NCI-H226 (cell line): ENCODE measurements around the gene ZNF205.

ENCODE experiments used
- DNase-seq: peaks from one replicate; pipeline ENCODE4 v3.0.0-alpha.2; 2015

ZNF205 gene

DNA sequence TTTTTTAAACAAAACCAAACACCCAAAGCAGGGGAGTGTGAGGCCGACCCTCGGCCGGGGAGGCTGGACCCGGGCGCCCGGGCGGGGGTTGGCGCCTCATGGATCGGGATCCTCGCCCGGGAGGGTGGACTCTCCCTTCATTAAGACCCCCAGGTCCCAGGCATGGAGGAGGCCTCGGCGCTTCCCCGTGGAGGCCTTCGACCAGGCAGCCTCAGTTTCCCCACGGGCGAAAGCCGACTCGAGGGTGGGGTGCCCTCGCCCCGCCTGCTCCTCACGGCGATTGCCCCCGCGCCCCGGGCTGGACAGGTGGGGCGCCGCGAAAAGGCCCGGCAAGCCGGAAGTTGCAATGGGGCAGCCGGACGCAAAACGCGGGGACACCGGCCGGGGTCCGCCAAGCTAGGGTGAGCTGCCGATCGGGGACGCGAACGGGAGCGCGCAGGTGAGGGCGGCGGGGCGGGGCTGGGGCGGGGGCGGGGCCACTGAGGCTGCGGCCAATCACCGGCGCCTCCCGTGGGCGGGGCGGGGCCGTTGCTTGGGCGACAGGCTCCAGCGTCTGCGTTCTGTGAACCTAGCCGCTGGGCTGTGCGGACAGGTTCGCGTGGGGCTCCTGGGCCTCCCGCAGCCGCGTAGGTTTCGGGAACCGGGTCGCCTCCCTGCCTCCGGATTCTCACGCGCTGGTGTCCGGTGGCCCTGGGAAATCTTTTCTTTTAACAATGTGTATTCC, 6.0 kb upstream of the ZNF205 start:
- DNase-seq: peak; percentile 85

GRCh38 chr16:3112881-3113574, 642 bp downstream of the ZNF205 start:
- no peak for DNase-seq

- DNase-seq: no peak
Observed at GRCh38 chr16:3113765-3114479, 1.5 kb downstream of the ZNF205 start.

DNA sequence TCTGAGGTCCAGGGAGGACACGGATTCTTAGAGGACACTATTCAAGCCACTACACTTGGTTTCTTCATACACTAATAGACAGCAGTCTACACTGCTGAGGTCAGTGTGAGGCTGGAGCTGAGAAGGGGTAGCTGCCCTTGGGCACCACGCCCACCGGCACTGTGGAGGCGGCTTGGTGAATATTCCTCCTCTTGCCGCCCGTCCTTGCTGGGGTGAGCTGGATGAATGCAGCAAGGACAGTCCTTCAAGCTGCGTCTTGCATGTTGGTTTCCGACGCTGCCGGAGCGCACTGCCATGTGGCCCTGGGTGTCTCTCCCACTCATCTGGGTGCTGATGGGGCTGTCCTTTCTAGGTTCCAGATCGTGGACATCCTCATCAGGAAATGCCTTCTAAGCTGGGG, 2.6 kb downstream of the ZNF205 start:
- no peak for DNase-seq

DNA sequence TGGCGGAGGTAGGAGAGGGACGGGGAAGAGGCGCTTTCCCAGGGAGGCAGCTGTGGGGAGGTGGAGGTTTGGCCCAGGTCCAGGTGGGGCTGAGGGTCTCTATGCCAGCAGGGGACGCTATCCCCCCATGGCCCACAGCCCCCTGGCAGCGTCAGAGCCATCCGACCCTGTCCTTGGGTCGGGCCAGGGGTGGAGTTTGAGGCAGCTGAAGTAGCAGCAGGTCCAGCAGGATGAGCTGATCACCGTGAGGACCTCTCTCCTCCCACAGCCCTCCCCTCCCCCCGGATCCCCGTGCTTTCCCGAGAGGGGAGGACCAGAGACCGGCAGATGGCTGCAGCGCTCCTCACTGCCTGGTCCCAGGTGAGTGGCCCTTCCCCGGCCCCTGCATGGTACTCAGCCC, 3.2 kb downstream of the ZNF205 start:
- DNase-seq: no peak

DNA sequence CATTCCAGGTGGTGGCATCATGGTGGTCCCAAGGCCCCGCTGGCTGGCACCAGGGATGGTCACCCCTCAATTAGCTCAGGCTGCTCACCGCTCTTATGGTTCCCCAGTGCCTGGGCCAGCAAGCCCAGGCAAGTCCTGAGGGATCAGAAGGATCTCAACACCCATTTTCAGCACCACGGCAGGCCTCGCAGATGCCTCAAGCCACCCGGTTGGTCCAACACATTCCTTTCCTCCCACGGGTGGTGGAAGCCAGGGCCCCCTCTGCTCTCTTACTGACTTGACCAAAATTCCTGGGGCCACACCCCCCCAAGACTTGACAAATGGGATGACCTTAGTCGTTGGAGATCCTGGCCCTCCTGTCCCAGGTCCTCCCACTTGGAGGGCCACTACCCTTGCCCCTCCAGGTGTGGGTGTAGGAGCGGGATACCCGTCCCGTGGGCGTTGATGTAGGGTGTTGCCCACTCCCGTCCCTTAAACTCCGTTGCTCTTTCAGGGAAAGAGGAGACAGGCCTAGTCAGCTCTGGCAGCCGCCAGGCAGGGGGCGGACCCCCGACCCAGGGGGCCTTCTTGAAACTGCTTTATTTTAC, 5.9 kb downstream of the ZNF205 start:
- DNase-seq: no peak

GRCh38 chr16:3118846-3119245, 6.5 kb downstream of the ZNF205 start:
- DNase-seq: no peak

DNA sequence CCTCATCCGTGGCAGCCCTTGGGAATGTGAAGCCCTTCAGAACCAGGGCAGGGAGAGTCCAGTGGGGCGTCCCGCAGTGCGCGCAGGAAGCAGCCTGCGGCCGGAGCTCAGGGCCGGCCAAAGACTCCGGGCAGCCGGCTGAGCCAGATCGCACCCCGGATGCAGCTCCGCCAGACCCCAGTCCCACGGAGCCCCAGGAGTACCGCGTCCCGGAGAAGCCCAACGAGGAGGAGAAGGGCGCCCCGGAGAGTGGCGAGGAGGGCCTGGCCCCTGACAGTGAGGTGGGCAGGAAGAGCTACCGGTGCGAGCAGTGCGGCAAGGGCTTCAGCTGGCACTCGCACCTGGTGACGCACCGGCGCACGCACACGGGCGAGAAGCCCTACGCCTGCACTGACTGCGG, 6.9 kb downstream of the ZNF205 start:
- DNase-seq: no peak

DNA sequence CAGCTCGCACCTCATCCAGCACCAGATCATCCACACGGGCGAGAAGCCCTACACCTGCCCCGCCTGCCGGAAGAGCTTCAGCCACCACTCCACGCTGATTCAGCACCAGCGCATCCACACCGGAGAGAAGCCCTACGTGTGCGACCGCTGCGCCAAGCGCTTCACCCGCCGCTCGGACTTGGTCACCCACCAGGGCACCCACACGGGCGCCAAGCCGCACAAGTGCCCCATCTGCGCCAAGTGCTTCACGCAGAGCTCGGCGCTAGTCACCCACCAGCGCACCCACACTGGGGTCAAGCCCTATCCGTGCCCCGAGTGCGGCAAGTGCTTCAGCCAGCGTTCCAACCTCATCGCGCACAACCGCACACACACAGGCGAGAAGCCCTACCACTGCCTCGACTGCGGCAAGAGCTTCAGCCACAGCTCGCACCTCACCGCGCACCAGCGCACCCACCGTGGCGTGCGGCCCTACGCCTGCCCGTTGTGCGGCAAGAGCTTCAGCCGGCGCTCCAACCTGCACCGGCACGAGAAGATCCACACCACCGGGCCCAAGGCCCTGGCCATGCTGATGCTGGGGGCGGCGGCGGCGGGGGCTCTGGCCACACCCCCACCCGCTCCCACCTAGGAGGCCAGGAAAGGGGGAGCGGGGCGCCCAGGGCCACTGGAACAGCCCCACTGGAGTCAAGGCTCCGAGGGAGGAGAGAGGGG, 7.5 kb downstream of the ZNF205 start:
- DNase-seq: no peak

DNA sequence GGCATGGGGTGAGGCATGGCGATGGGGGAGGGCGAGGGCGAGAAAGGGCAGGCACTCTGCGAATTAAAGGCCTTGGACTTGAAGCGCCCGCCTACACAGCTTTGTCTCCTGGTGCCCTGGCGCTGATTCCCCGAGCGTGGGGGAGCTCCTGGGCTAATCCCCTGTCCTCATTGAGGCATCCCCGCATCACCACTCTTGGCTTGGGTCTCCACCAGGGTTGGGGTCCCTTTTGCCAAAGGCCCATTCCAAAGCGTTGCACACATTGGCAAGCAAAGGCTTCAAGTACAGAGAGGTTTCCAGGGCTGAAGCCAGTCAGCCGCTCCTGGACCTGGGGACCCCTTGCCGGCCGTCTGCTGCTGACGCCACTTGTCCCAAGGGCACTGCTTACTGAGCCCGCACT, 8.0 kb downstream of the ZNF205 start:
- no peak for DNase-seq

GRCh38 chr16:3121851-3122467, 9.6 kb downstream of the ZNF205 start:
- DNase-seq: no peak

DNA sequence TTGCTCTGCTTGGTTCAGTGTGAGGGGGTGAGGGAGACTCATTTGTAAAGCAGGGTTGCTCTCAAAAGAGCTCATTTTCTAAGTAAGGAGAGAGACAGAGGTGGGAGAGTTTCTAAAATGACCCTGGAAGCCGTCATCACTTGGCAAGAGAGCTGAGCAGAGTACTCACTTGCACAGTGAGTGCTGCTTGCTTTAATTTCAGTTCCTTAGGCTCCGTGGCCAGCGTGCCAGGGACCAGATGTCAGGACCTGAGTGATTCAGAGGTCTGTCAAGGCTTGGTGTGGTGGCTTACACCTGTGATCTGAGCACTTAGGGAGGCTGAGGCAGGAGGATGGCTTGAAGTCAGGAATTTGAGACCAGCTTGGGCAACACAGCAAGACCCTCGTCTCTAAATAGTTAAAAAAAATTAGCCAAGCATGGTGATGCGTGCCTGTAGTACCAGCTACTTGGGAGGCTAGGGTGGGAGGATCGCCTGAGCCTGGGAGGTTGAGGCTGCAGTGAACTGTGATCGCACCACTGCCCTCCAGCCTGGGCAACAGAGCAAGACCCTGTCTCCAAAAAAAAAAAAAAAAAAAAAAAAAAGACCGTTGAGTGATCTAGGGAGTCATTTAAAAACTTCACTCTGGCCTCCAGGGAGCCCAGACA, 10.7 kb downstream of the ZNF205 start:
- no peak for DNase-seq

DNA sequence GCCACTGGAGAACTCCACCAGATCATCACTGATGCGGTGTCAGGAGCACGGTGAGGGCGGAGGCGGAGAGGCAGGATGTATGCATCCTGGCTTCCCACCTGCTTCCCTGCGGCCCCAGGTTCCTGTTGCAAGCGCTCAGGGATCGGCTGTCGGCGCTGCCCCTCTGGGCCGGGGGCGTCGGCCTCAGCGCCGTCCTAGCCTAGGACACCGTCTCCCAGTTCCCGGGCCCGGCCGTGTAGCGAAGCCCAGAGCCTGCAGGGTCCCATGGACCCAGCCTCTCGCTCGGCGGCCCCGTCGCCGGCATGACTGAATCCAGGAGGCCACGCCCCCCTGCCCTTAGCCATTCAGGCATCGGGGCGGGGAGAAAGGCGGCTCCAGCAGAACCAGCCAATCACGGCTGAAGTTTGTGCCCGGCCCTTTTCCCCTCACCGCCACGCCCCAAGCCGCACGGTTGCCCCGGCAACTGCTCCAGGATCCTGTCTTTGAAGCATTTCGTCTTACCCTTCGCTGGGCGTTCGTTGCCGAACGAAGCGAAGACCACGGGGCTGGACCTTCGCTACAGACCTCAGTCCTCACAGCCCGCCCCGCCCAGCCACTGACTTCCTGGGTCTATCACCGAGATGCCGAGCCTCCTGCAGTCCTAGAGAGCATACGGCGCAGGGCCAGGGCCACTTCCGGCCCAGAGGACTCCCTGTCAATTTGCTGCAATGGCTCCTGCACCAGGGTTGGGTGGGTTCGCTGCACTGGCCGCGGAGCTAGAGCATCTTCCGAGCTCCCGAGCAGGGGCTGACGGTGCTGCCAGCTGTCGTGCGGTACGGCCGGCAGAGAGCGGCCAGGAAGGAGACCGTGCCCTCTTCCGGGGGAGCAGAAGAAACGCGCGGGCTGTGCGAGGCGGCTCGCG, 11.8 kb downstream of the ZNF205 start:
- peak; percentile 93 for DNase-seq

DNA sequence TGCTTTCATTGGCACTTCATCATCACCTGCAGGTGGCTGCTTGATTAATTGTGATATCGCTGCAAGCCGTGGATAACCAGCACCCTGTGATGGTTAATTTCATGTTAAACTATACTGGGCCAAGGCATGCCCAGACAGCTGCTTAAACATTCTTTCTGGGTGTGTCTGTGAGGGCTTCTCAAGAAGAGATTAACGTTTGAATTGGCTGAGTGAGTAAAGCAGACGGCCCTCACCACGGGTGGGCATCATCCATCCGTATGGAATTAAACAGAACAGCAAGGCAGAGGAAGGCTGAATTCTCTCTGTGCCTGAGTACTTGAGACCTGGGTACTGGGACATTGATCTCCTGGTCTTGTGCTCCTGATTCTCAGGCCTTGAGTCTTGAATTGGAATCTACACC, 15.4 kb downstream of the ZNF205 start:
- no peak for DNase-seq

GRCh38 chr16:3129137-3130131, 17.0 kb downstream of the ZNF205 start:
- DNase-seq: peak; percentile 58

GRCh38 chr16:3131755-3132377, 19.5 kb downstream of the ZNF205 start:
- DNase-seq: peak; percentile 40

- no peak for DNase-seq
Observed at GRCh38 chr16:3133844-3134243, 21.5 kb downstream of the ZNF205 start.

GRCh38 chr16:3134338-3135125, 22.1 kb downstream of the ZNF205 start, which contains the start of gene ZNF213:
Gene ZNF213 (plus strand): TSS chr16:3135029. CDS start chr16:3137281, 2,252 bp downstream.
- peak; percentile 99 for DNase-seq
